Epithelial cell of proximal tubule (primary cell): ENCODE measurements around the gene PARP8. TPM values are rescaled to one million over a fixed set of nuclear protein-coding genes. Genes with fewer than 3 reads are reported as not detected.
"Not testable (repeated sequence)": the region's sequence is repeated elsewhere in the genome, so short reads cannot be mapped to it uniquely, and the experiment has no call there.

ENCODE experiments used
- DNase-seq: peaks from one replicate; pipeline ENCODE4 v3.0.0-alpha.2; 2011; ENCODE audit warnings: low read depth
- H3K4me3 ChIP-seq: 2 replicates; pipeline ENCODE4 v1.5.1; 2011; ENCODE audit warnings: low read depth, mild to moderate bottlenecking, low read length
- total RNA-seq: library from RNA; depleted of rRNA; stranded (reverse); fragments of >200 nt; gene quantifications from 2 replicates; pipeline ENCODE4 v1.2.3, GENCODE V29; 2015
- TF ChIP-seq, protein P1 (sequence below): conservative IDR thresholded peaks from 2 replicates; pipeline ENCODE4 v1.5.1; 2012; ENCODE audit warnings: low read depth, mild to moderate bottlenecking, low read length

The PARP8 gene
- total RNA-seq, 1 donor from 2014 or later, result 8.8 TPM

DNA sequence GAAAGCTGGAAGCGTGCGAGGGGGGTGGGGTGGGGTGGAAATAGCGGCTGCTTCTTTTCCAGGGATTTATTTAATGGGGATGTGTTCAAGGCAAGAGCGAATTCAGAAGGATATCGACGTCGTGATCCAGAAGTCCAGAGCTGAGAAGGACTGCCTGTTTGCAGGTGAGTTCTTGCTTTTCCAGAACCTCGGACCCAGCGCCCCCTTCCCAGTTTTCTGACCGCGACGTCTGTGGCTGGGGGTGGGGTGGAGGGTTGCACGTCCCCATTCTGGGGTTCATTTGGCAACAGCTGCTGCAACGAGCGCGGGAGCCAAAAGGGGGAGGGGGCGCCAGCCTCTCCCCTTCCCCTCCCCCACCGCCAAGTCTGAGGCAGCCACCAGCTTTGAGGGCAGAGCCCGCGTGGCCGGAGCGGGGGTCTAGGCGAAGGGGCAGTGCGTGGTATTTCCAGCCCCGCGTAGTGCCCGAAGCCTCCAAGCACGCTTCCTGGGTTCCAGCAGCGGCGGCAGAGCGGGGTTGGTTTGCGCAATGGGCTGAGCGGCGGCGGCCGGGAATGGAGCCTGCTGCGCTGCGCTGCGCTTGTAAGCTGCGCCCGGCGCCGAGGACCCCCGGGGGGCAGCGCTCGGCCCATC, 701 bp downstream of the PARP8 start:
- no peak for DNase-seq
- TF ChIP-seq, protein P1, sequence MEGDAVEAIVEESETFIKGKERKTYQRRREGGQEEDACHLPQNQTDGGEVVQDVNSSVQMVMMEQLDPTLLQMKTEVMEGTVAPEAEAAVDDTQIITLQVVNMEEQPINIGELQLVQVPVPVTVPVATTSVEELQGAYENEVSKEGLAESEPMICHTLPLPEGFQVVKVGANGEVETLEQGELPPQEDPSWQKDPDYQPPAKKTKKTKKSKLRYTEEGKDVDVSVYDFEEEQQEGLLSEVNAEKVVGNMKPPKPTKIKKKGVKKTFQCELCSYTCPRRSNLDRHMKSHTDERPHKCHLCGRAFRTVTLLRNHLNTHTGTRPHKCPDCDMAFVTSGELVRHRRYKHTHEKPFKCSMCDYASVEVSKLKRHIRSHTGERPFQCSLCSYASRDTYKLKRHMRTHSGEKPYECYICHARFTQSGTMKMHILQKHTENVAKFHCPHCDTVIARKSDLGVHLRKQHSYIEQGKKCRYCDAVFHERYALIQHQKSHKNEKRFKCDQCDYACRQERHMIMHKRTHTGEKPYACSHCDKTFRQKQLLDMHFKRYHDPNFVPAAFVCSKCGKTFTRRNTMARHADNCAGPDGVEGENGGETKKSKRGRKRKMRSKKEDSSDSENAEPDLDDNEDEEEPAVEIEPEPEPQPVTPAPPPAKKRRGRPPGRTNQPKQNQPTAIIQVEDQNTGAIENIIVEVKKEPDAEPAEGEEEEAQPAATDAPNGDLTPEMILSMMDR, result no peak
- H3K4me3 ChIP-seq, result peak overlapping the region; percentile 81

DNA sequence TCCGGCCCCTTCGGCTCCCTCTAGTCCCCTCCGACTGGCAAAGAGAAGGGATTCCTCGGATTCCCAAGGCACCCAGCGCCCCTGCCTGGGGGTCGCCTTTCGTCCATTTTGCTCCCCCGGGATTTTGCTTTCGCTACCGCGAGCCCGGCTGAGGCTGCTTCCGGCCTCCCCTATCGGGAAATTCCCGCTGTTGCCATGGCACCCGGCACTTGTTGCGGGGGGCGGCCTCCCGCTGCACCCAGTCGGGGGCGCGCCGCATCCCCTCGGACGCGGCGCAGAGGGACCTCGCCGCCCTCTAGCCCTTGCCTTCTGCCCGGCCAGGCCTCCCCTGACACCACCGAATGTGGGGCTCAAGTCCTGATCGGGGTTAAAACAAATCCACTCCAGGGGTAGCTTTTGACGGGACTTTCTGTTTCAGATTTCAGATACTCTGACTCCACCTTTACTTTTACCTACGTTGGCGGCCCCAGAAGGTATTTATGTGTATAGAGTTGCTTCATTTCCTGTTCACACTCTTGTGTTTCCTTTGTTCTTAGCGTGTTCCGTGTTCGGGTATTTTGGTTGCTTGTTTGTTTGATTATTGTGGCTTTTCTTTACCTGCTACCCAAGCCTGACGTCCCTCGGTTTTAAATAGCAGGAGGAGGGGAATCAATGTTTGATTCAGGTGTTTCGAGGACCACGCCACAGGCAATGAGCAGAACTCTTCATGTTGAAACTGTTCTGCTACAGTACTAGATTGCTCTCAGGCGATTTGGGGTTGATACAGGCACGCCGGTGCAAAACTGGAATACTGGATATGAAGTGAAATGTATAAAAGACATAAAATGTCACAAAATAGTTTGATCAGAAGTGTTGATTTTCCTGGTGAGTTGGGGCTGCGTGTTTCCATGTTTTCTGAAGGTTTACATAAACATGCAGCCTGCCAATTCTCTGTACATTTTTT, 1.5 kb downstream of the PARP8 start:
- TF ChIP-seq, protein P1, result no peak
- H3K4me3 ChIP-seq, result peak overlapping the region; percentile 81
- DNase-seq, result peak; percentile 15

DNA sequence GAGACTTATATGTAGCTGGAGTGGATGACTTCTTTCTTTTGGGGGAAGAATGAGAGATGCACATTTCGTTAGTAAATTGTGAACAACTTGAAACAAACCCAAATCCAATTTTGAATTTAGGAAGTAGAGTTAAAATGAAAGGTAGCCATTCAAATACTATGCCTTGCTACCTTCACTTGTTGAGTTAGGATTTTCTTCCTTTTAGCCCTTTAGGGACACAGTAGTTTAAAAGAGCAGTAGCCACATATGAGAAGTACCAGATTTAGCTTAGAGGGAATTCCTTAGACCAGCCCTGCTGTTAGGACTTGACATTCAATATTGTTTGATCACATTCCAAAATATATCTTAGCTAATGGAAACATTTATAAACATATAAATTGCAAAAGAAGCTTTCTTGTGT, 2.2 kb downstream of the PARP8 start:
- peak overlapping the region; percentile 81 for H3K4me3 ChIP-seq
- not testable (repeated sequence) for DNase-seq

DNA sequence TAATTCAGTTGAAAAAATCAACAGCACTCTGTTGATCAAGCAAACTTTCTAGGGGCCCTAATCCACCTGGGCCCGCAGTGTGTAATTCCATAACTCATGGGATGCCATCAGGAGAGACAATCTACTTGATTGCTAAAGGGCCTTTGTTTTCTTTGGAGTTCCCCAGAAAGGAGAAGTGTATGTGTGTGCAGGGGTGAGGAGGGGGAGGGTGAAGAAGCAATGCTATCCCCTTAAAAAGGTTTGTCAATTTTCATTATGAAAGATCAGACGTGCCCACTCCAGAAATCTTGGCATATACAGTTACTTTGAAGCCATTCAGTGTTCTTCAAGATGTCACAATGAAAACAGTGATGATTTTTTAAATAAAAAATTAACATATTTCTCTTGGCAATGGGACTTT, 6.2 kb downstream of the PARP8 start:
- no peak for DNase-seq
- TF ChIP-seq, protein P1, result no peak

DNA sequence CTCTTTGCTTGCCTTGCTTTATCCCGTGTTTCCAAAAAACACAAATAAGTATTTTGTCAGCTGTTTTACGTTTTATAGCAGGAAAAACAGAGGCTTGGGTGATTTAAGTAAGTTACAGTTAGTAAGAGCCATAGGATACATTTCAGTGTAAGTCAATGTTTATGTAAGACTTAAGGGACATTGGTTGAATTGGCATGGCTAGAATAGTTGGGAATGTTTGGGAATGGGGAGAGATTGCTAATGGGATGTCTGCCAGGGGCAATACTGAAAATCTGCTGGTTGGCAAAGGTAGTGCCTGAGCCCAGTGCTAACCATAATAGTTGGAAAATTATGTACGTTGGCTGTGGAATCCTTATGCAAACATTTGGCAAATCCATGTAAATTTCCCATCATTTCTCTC, 7.0 kb downstream of the PARP8 start:
- not testable (repeated sequence) for H3K4me3 ChIP-seq, DNase-seq

More for the DNA sequence above, 6.2 kb downstream of the PARP8 start:
- no peak overlapping the region for H3K4me3 ChIP-seq

DNA sequence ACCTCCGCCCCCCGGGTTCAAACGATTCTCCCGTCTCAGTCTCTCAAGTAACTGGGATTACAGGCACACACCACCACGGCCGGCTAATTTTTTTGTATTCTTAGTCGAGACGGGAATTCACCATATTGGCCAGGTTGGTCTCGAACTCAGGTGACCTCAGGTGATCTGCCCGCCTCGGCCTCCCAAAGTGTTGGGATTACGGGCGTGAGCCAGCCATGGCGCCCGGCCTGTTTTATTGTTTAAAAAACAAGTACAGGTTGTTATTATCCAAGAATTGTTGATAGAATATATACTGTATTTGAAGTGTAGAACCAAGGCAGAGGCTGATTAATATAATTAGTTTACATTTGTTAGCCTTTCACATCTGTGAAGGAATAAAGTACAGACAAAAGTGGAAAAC, 8.9 kb downstream of the PARP8 start:
- TF ChIP-seq, protein P1, result no peak
- H3K4me3 ChIP-seq, result no peak overlapping the region
- no peak for DNase-seq

DNA sequence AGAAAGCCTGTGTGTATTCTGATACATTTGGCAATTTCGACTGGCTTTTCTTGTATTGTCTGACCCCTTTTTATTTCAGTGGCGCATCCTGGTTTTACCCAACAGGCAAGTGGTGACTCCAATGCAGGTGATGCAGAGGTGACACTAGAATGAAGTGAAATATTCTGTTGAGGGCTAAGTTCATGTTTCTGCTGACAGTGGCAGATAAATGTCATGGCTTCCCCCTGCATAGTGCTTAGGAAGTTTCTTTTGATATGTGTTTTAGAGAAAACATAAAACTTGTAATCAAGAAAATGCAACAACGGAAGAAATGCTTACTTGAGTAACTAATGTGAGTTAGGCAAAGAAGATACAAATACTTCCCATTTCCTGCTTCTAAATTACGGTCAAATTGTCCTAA, 13.1 kb downstream of the PARP8 start:
- not testable (repeated sequence) for DNase-seq

DNA sequence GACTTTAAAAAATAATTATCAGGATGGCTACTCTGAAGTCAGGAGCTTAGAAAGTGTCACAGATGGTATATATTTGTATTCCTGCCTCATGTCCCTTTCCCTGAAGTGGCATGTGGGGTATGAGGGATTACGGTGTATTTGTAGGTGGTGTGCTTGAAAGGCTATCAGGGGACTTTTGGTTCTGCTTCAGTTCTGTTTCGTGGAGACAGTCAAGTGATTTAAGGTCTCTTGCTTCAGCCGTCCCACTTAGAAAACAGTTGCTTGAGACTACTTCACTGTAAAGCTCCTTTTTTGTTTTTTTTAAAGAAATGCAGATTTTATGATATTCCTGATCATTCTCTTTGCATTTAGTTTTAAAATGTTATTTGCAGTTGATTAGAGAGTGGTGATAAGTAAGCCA, 18.3 kb downstream of the PARP8 start:
- TF ChIP-seq, protein P1, result no peak
- DNase-seq, result no peak
- H3K4me3 ChIP-seq, result no peak overlapping the region

More for the DNA sequence above, 13.1 kb downstream of the PARP8 start:
- not testable (repeated sequence) for H3K4me3 ChIP-seq
